Large intestine (tissue), 3 donors: ENCODE measurements around the gene PDIA4. TPM values are rescaled to one million over a fixed set of nuclear protein-coding genes. Genes with fewer than 3 reads are reported as not detected.

ENCODE experiments used
- DNase-seq, 2 donors: peaks; one replicate each; pipeline versions ENCODE4 v3.0.0 to v3.0.0-alpha.2; 2013
- H3K27ac ChIP-seq: one replicate; pipeline ENCODE4 v1.5.1; 2013; ENCODE audit warnings: low read length
- H3K27me3 ChIP-seq: 2 replicates; pipeline ENCODE4 v1.6.1; 2013; ENCODE audit warnings: low read length; ENCODE audit not compliant: control insufficient read depth, insufficient read depth
- H3K36me3 ChIP-seq: 2 replicates; pipeline ENCODE4 v1.6.1; 2013; ENCODE audit warnings: low read length; ENCODE audit not compliant: control insufficient read depth, insufficient read depth
- H3K4me1 ChIP-seq: one replicate; pipeline ENCODE4 v1.6.1; 2013; ENCODE audit warnings: low read length; ENCODE audit not compliant: control insufficient read depth, insufficient read depth
- H3K4me3 ChIP-seq: one replicate; pipeline ENCODE4 v1.5.1; 2013; ENCODE audit warnings: low read length
- H3K9me3 ChIP-seq: one replicate; pipeline ENCODE4 v1.6.1; 2013; ENCODE audit warnings: mild to moderate bottlenecking, low read depth, low read length, moderate library complexity; ENCODE audit not compliant: control insufficient read depth
- WGBS: methylation state at CpG from one replicate; pipeline ENCODE4 v1.1.5; 2013; ENCODE audit warnings: low lambda C conversion rate; ENCODE audit not compliant: insufficient coverage; 5-methylcytosine and 5-hydroxymethylcytosine counted together
- polyA plus RNA-seq: library from polyadenylated mRNA; unstranded; fragments of 120-200 nt; gene quantifications from one replicate; pipeline ENCODE4 v1.2.1, GENCODE V29; 2013

The PDIA4 gene
- polyA plus RNA-seq, 1 donor: 134 TPM

GRCh38 chr7:148954766-148955165 lies 73.5 kb downstream of the PDIA4 start:
- no peaks in the 10 kb centered on the region for H3K36me3 ChIP-seq
- no peaks in the 10 kb centered on the region for H3K27me3 ChIP-seq
- H3K9me3 ChIP-seq: no peaks in the 10 kb centered on the region
- no peak for DNase-seq
- no peak overlapping the region for H3K27ac ChIP-seq
- no peak overlapping the region for H3K4me3 ChIP-seq
- no CpG with 5 or more reads among the region's 10 CpGs for WGBS
- H3K4me1 ChIP-seq: no peaks in the 10 kb centered on the region

- Histone ChIP-seq H3K36me3 (no peaks in the 10 kb centered on the region), H3K27me3 (no peaks in the 10 kb centered on the region), H3K9me3 (no peaks in the 10 kb centered on the region), H3K4me3 (no peak overlapping the region), H3K4me1 (no peaks in the 10 kb centered on the region), H3K27ac (no peak overlapping the region)
- no CpG with 5 or more reads among the region's 3 CpGs for WGBS
- no peak for DNase-seq
Measured at GRCh38 chr7:148953676-148954075, 74.6 kb downstream of the PDIA4 start.

Other genes with a start within 250 kb of the PDIA4 start
- 20.1 TPM for gene EZH2, start 144.2 kb downstream of the PDIA4 start, polyA plus RNA-seq
- 8.5 TPM for gene ZNF786, start 62.2 kb upstream of the PDIA4 start, polyA plus RNA-seq
- 4.3 TPM for gene ZNF425, start 97.8 kb upstream of the PDIA4 start, polyA plus RNA-seq
- gene ZNF398, start 118.9 kb upstream of the PDIA4 start, polyA plus RNA-seq: 11.1 TPM
- 25.1 TPM for gene ZNF282, start 167.0 kb upstream of the PDIA4 start, polyA plus RNA-seq
- gene ZNF212, start 211.1 kb upstream of the PDIA4 start, polyA plus RNA-seq: 14.0 TPM
- gene ZNF783, start 233.7 kb upstream of the PDIA4 start, polyA plus RNA-seq: 12.1 TPM